B cell (primary cell): ENCODE data around the gene XYLT2.
"Not testable (repeated sequence)": the region's sequence is repeated elsewhere in the genome, so short reads cannot be mapped to it uniquely, and the experiment has no call there.

Source experiments
- CTCF ChIP-seq: fragments of 200-600 bp; IDR thresholded peaks from one replicate; pipeline ENCODE4 v1.8.0; 2022; ENCODE audit warnings: antibody characterized with exemption, mild to moderate bottlenecking
- EZH2 ChIP-seq: IDR thresholded peaks from 2 replicates; pipeline ENCODE4 v1.6.1; 2012; ENCODE audit warnings: borderline replicate concordance, low read depth, mild to moderate bottlenecking, moderate library complexity, low read length; ENCODE audit not compliant: insufficient read depth, poor library complexity, severe bottlenecking

- TF ChIP-seq CTCF, EZH2: not testable (repeated sequence)
Observed at GRCh38 chr17:50399591-50399990, 53.7 kb downstream of the XYLT2 start.
